ENCODE measurements around the gene TRIOBP.

TRIOBP gene

GRCh38 chr22:37805810-37806277 lies 109.0 kb downstream of the TRIOBP start:
- DNase-seq, result no peak

- no peak for DNase-seq
Observed at GRCh38 chr22:37806409-37807333, 109.8 kb downstream of the TRIOBP start.

GRCh38 chr22:37807410-37808293 lies 110.8 kb downstream of the TRIOBP start, which contains the start of gene GCAT:
Gene GCAT (plus strand): TSS chr22:37807934. CDS start chr22:37807968, 34 bp downstream.
- peak; percentile 89 to 92 (median 90) for DNase-seq

- no peak for DNase-seq
Observed at GRCh38 chr22:37808294-37808657, 111.4 kb downstream of the TRIOBP start.

- DNase-seq, result no peak
Observed at GRCh38 chr22:37809672-37810333, 113.0 kb downstream of the TRIOBP start.

GRCh38 chr22:37811867-37812266 lies 115.0 kb downstream of the TRIOBP start:
- no peak for DNase-seq

GRCh38 chr22:37812869-37813678 lies 116.2 kb downstream of the TRIOBP start:
- DNase-seq, result no peak

- no peak for DNase-seq
Observed at GRCh38 chr22:37815593-37815992, 118.7 kb downstream of the TRIOBP start.

- DNase-seq, result no peak
Observed at GRCh38 chr22:37816543-37817180, 119.8 kb downstream of the TRIOBP start.

- peak; percentile 65 to 77 (median 68) for DNase-seq
Observed at GRCh38 chr22:37817705-37818408, 121.0 kb downstream of the TRIOBP start.

- peak; percentile 29 to 74 (median 68) for DNase-seq
Observed at GRCh38 chr22:37818409-37819104, 121.7 kb downstream of the TRIOBP start.

GRCh38 chr22:37819105-37819433 lies 122.2 kb downstream of the TRIOBP start:
- no peak for DNase-seq

- DNase-seq, result no peak
Observed at GRCh38 chr22:37820350-37820749, 123.5 kb downstream of the TRIOBP start.

- DNase-seq, result no peak
Observed at GRCh38 chr22:37822079-37822833, 125.4 kb downstream of the TRIOBP start.

GRCh38 chr22:37823134-37823985 lies 126.5 kb downstream of the TRIOBP start, which contains the start of gene GALR3:
Gene GALR3 (plus strand): TSS chr22:37823382. CDS start chr22:37823407, 25 bp downstream.
- DNase-seq, result peak in 2 of 3 experiments; percentile 35 to 49

GRCh38 chr22:37824674-37825641 lies 128.1 kb downstream of the TRIOBP start:
- no peak for DNase-seq
